Measurements from ENCODE around the gene PAX8. TPM values are rescaled to one million over a fixed set of nuclear protein-coding genes. Genes with fewer than 3 reads are reported as not detected.

The PAX8 gene
- total RNA-seq, 1 experiment from 2014 or later = 1.5 TPM

- Histone ChIP-seq H4K20me1 (ENCODE audit: insufficient read depth, low read depth, low read length) (peaks cover 11% of the 10 kb centered on the region), H3K9ac (ENCODE audit: low read length) (no peak overlapping the region), H3K9me3 (ENCODE audit: low read length) (no peaks in the 10 kb centered on the region), H3K36me3 (ENCODE audit: insufficient read depth, low read length) (0 out of 2 replicates have a peak, but pooled peaks cover 2% of the 10 kb centered on the region), H3K27me3 (ENCODE audit: low read length) (no peaks in the 10 kb centered on the region), H3K79me2 (ENCODE audit: low read length) (no peaks in the 10 kb centered on the region), H3K4me1 (ENCODE audit: low read length) (no peaks in the 10 kb centered on the region), H2AFZ (ENCODE audit: low read length) (no peak overlapping the region), H3K4me3 (ENCODE audit: low read length) (no peak overlapping the region), H3K27ac (ENCODE audit: low read length) (no peak overlapping the region), H3K4me2 (ENCODE audit: low read depth, low read length, poor library complexity, severe bottlenecking) (no peak overlapping the region), H3K9me2 (replicated peaks; ENCODE audit: insufficient read depth, low read length) (no peaks in the 10 kb centered on the region)
- no peak for DNase-seq
These were observed 77.0 kb downstream of the PAX8 start for GRCh38 chr2:113201496-113202304.

- Histone ChIP-seq H3K27me3 (ENCODE audit: low read length) (no peaks in the 10 kb centered on the region), H3K4me1 (ENCODE audit: low read length) (no peaks in the 10 kb centered on the region), H3K79me2 (ENCODE audit: low read length) (no peaks in the 10 kb centered on the region), H3K9me3 (ENCODE audit: low read length) (no peaks in the 10 kb centered on the region), H3K36me3 (ENCODE audit: insufficient read depth, low read length) (peaks cover 5% of the 10 kb centered on the region; the same call in 1 of the 2 replicates), H3K9ac (ENCODE audit: low read length) (no peak overlapping the region), H3K9me2 (replicated peaks; ENCODE audit: insufficient read depth, low read length) (no peaks in the 10 kb centered on the region), H3K4me3 (ENCODE audit: low read length) (no peak overlapping the region), H4K20me1 (ENCODE audit: insufficient read depth, low read depth, low read length) (peaks cover 11% of the 10 kb centered on the region), H3K27ac (ENCODE audit: low read length) (no peak overlapping the region), H2AFZ (ENCODE audit: low read length) (no peak overlapping the region), H3K4me2 (ENCODE audit: low read depth, low read length, poor library complexity, severe bottlenecking) (no peak overlapping the region)
- DNase-seq = no peak
These were observed 77.8 kb downstream of the PAX8 start for GRCh38 chr2:113200736-113201490.

- no peak overlapping the region for H3K27ac ChIP-seq (ENCODE audit: low read length)
These were observed 78.5 kb downstream of the PAX8 start for GRCh38 chr2:113200236-113200635.

GRCh38 chr2:113198790-113199612, 79.7 kb downstream of the PAX8 start:
- no peaks in the 10 kb centered on the region for H3K4me1 ChIP-seq (ENCODE audit: low read length)
- no peak overlapping the region for H2AFZ ChIP-seq (ENCODE audit: low read length)
- H3K36me3 ChIP-seq (ENCODE audit: insufficient read depth, low read length) = peaks cover 15% of the 10 kb centered on the region; the same call in 1 of the 2 replicates
- no peaks in the 10 kb centered on the region for H3K79me2 ChIP-seq (ENCODE audit: low read length)
- H3K27ac ChIP-seq (ENCODE audit: low read length) = no peak overlapping the region
- H3K9ac ChIP-seq (ENCODE audit: low read length) = no peak overlapping the region
- H3K27me3 ChIP-seq (ENCODE audit: low read length) = no peaks in the 10 kb centered on the region
- DNase-seq = no peak
- H3K9me2 ChIP-seq (replicated peaks; ENCODE audit: insufficient read depth, low read length) = no peaks in the 10 kb centered on the region
- no peak overlapping the region for H3K4me2 ChIP-seq (ENCODE audit: low read depth, low read length, poor library complexity, severe bottlenecking)
- no peaks in the 10 kb centered on the region for H3K9me3 ChIP-seq (ENCODE audit: low read length)
- no peak overlapping the region for H3K4me3 ChIP-seq (ENCODE audit: low read length)
- peaks cover 6% of the 10 kb centered on the region for H4K20me1 ChIP-seq (ENCODE audit: insufficient read depth, low read depth, low read length)

More at GRCh38 chr2:113200236-113200635, 78.5 kb downstream of the PAX8 start:
- no peaks in the 10 kb centered on the region for H3K4me1 ChIP-seq (ENCODE audit: low read length)
- no peak overlapping the region for H3K4me2 ChIP-seq (ENCODE audit: low read depth, low read length, poor library complexity, severe bottlenecking)
- no peaks in the 10 kb centered on the region for H3K9me3 ChIP-seq (ENCODE audit: low read length)
- no peak overlapping the region for H2AFZ ChIP-seq (ENCODE audit: low read length)
- H4K20me1 ChIP-seq (ENCODE audit: insufficient read depth, low read depth, low read length) = peaks cover 11% of the 10 kb centered on the region
- no peaks in the 10 kb centered on the region for H3K9me2 ChIP-seq (replicated peaks; ENCODE audit: insufficient read depth, low read length)
- peaks cover 7% of the 10 kb centered on the region; the same call in 1 of the 2 replicates for H3K36me3 ChIP-seq (ENCODE audit: insufficient read depth, low read length)
- no peak for DNase-seq
- H3K79me2 ChIP-seq (ENCODE audit: low read length) = no peaks in the 10 kb centered on the region
- H3K9ac ChIP-seq (ENCODE audit: low read length) = no peak overlapping the region
- H3K27me3 ChIP-seq (ENCODE audit: low read length) = no peaks in the 10 kb centered on the region
- no peak overlapping the region for H3K4me3 ChIP-seq (ENCODE audit: low read length)

GRCh38 chr2:113198048-113198789, 80.5 kb downstream of the PAX8 start:
- no peaks in the 10 kb centered on the region for H3K79me2 ChIP-seq (ENCODE audit: low read length)
- no peaks in the 10 kb centered on the region for H3K27me3 ChIP-seq (ENCODE audit: low read length)
- no peak overlapping the region for H3K4me3 ChIP-seq (ENCODE audit: low read length)
- peaks cover 6% of the 10 kb centered on the region; the same call in 1 of the 2 replicates for H4K20me1 ChIP-seq (ENCODE audit: insufficient read depth, low read depth, low read length)
- peaks cover 18% of the 10 kb centered on the region; the same call in 1 of the 2 replicates for H3K36me3 ChIP-seq (ENCODE audit: insufficient read depth, low read length)
- no peaks in the 10 kb centered on the region for H3K9me2 ChIP-seq (replicated peaks; ENCODE audit: insufficient read depth, low read length)
- DNase-seq = no peak
- H3K4me1 ChIP-seq (ENCODE audit: low read length) = no peaks in the 10 kb centered on the region
- H2AFZ ChIP-seq (ENCODE audit: low read length) = no peak overlapping the region
- H3K27ac ChIP-seq (ENCODE audit: low read length) = no peak overlapping the region
- no peak overlapping the region for H3K4me2 ChIP-seq (ENCODE audit: low read depth, low read length, poor library complexity, severe bottlenecking)
- H3K9me3 ChIP-seq (ENCODE audit: low read length) = no peaks in the 10 kb centered on the region
- no peak overlapping the region for H3K9ac ChIP-seq (ENCODE audit: low read length)

GRCh38 chr2:113197347-113198047, 81.2 kb downstream of the PAX8 start:
- no peaks in the 10 kb centered on the region for H3K4me1 ChIP-seq (ENCODE audit: low read length)
- no peak for DNase-seq
- no peak overlapping the region for H3K4me3 ChIP-seq (ENCODE audit: low read length)
- no peaks in the 10 kb centered on the region for H3K9me3 ChIP-seq (ENCODE audit: low read length)
- H3K4me2 ChIP-seq (ENCODE audit: low read depth, low read length, poor library complexity, severe bottlenecking) = no peak overlapping the region
- peaks cover 3% of the 10 kb centered on the region; the same call in 1 of the 2 replicates for H4K20me1 ChIP-seq (ENCODE audit: insufficient read depth, low read depth, low read length)
- H3K36me3 ChIP-seq (ENCODE audit: insufficient read depth, low read length) = peaks cover 18% of the 10 kb centered on the region; the same call in 1 of the 2 replicates
- no peak overlapping the region for H2AFZ ChIP-seq (ENCODE audit: low read length)
- H3K27ac ChIP-seq (ENCODE audit: low read length) = no peak overlapping the region
- no peak overlapping the region for H3K9ac ChIP-seq (ENCODE audit: low read length)
- no peaks in the 10 kb centered on the region for H3K9me2 ChIP-seq (replicated peaks; ENCODE audit: insufficient read depth, low read length)
- H3K27me3 ChIP-seq (ENCODE audit: low read length) = no peaks in the 10 kb centered on the region
- H3K79me2 ChIP-seq (ENCODE audit: low read length) = no peaks in the 10 kb centered on the region

- Histone ChIP-seq H3K4me1 (ENCODE audit: low read length) (no peaks in the 10 kb centered on the region), H3K27ac (ENCODE audit: low read length) (no peak overlapping the region), H3K36me3 (ENCODE audit: insufficient read depth, low read length) (peaks cover 18% of the 10 kb centered on the region; the same call in 1 of the 2 replicates), H3K9me3 (ENCODE audit: low read length) (no peaks in the 10 kb centered on the region), H3K27me3 (ENCODE audit: low read length) (no peaks in the 10 kb centered on the region), H3K9ac (ENCODE audit: low read length) (no peak overlapping the region), H3K9me2 (replicated peaks; ENCODE audit: insufficient read depth, low read length) (no peaks in the 10 kb centered on the region), H2AFZ (ENCODE audit: low read length) (no peak overlapping the region), H3K4me2 (ENCODE audit: low read depth, low read length, poor library complexity, severe bottlenecking) (no peak overlapping the region), H3K4me3 (ENCODE audit: low read length) (no peak overlapping the region), H4K20me1 (ENCODE audit: insufficient read depth, low read depth, low read length) (no peaks in the 10 kb centered on the region), H3K79me2 (ENCODE audit: low read length) (no peaks in the 10 kb centered on the region)
- DNase-seq = no peak
These were observed 81.9 kb downstream of the PAX8 start for GRCh38 chr2:113196839-113197238.
